Keratinocyte (primary cell): Measurements from ENCODE around the gene AANAT. TPM values are rescaled to one million over a fixed set of nuclear protein-coding genes. Genes with fewer than 3 reads are reported as not detected.
A peak's percentile ranks its signal among the peaks of the same experiment; 100 is the strongest.
"Not testable (repeated sequence)": the region's sequence is repeated elsewhere in the genome, so short reads cannot be mapped to it uniquely, and the experiment has no call there.

Experiments used
- DNase-seq: peaks from one replicate; pipeline ENCODE4 v3.0.0-alpha.2; 2011; ENCODE audit warnings: low read depth, missing footprints, low spot score
- FAIRE-seq: peaks from 2 replicates; lab custom pipeline; 2011; peaks lifted over from hg19 to GRCh38; lab: Jason Lieb, UNC
- H2AFZ ChIP-seq: 2 replicates; pipeline ENCODE4 v1.6.0; 2012; ENCODE audit warnings: low read length, control low read depth, inconsistent platforms; ENCODE audit not compliant: control insufficient read depth
- H3K27ac ChIP-seq: 2 replicates; pipeline ENCODE4 v1.5.1; 2011; ENCODE audit warnings: low read length; ENCODE audit not compliant: control insufficient read depth, insufficient read depth
- H3K27me3 ChIP-seq: 3 replicates; pipeline ENCODE4 v1.6.0; 2011; ENCODE audit warnings: low read length; ENCODE audit not compliant: control insufficient read depth, insufficient read depth; ENCODE audit errors: extremely low read depth
- H3K36me3 ChIP-seq, 2 experiments: 2 replicates in 1 of 2; 3 replicates in 1 of 2; pipeline ENCODE4 v1.5.1; 2011; ENCODE audit warnings: low read length in 2 of 2, mild to moderate bottlenecking in 1 of 2; ENCODE audit not compliant: control insufficient read depth in 2 of 2, insufficient read depth in 2 of 2; ENCODE audit errors: extremely low read depth in 1 of 2
- H3K4me1 ChIP-seq: 3 replicates; pipeline ENCODE4 v1.5.1; 2011; ENCODE audit warnings: low read length; ENCODE audit not compliant: control insufficient read depth, insufficient read depth; ENCODE audit errors: extremely low read depth
- H3K4me2 ChIP-seq: 3 replicates; pipeline ENCODE4 v1.6.0; 2011; ENCODE audit warnings: low read depth, low read length; ENCODE audit not compliant: control insufficient read depth, insufficient read depth; ENCODE audit errors: extremely low read depth
- H3K4me3 ChIP-seq, 3 experiments: fragments of 200-600 bp in 1 of 3; sonication (generic) in 1 of 3; 2 replicates in 2 of 3; 3 replicates in 1 of 3; pipeline ENCODE4 v1.5.1; 2011 to 2016; ENCODE audit warnings: low read length in 3 of 3, mild to moderate bottlenecking in 3 of 3, control low read depth in 2 of 3, inconsistent platforms in 1 of 3, low read depth in 1 of 3, mixed read lengths in 1 of 3, mixed run types in 1 of 3, moderate library complexity in 1 of 3; ENCODE audit not compliant: control insufficient read depth in 2 of 3, insufficient read depth in 2 of 3; ENCODE audit errors: extremely low read depth in 1 of 3
- H3K79me2 ChIP-seq: 2 replicates; pipeline ENCODE4 v1.6.0; 2012; ENCODE audit warnings: low read length; ENCODE audit not compliant: control insufficient read depth, insufficient read depth
- H3K9ac ChIP-seq: 3 replicates; pipeline ENCODE4 v1.6.0; 2011; ENCODE audit warnings: low read length; ENCODE audit not compliant: control insufficient read depth, insufficient read depth; ENCODE audit errors: extremely low read depth
- H3K9me1 ChIP-seq: 3 replicates; pipeline ENCODE4 v1.6.0; 2011; ENCODE audit warnings: low read length; ENCODE audit not compliant: control insufficient read depth, insufficient read depth; ENCODE audit errors: extremely low read depth
- H3K9me3 ChIP-seq: 2 replicates; pipeline ENCODE4 v1.5.1; 2012; ENCODE audit warnings: low read depth, low read length; ENCODE audit not compliant: control insufficient read depth
- H4K20me1 ChIP-seq: 3 replicates; pipeline ENCODE4 v1.6.0; 2011; ENCODE audit warnings: low read length; ENCODE audit not compliant: control insufficient read depth, insufficient read depth; ENCODE audit errors: extremely low read depth
- EZH2 ChIP-seq: IDR thresholded peaks from one replicate; pipeline ENCODE4 v1.6.1; 2012; ENCODE audit warnings: inconsistent platforms, mild to moderate bottlenecking, low read length, moderate library complexity
- dilution Hi-C: fragments of 300-500 bp; cut with MboI; formaldehyde crosslinking; loops from one replicate; pipeline ENCODE4 v1.7.0; 2020; ENCODE audit warnings: low sequenced_read_pairs; ENCODE audit not compliant: extremely low pct_ligation_motif_present
- polyA plus RNA-seq, 5 experiments: library from polyadenylated mRNA; depleted of rRNA in 3 of 5; stranded (reverse) in 3 of 5; stranded (forward) in 1 of 5; unstranded in 1 of 5; fragments of >200 nt; gene quantifications; 1 replicate in 1 of 5; 2 replicates in 3 of 5; 3 replicates in 1 of 5; pipeline versions ENCODE4 v1.2.1 to v1.2.3, GENCODE V29; 2011 to 2012; ENCODE audit warnings: missing spikeins in 2 of 5, low read depth in 1 of 5, low replicate concordance in 1 of 5
- TF ChIP-seq, protein P1 (sequence below), 3 experiments: IDR thresholded peaks in 1 of 3; conservative IDR thresholded peaks in 1 of 3; optimal IDR thresholded peaks in 1 of 3; 2 replicates in 2 of 3; 3 replicates in 1 of 3; pipeline versions ENCODE3 to v1.5.1; 2011; ENCODE audit warnings: low read length in 3 of 3, mild to moderate bottlenecking in 3 of 3, moderate library complexity in 2 of 3, control low read depth in 1 of 3, inconsistent platforms in 1 of 3; ENCODE audit not compliant: insufficient read depth in 2 of 3; ENCODE audit errors: extremely low read depth in 1 of 3

AANAT gene
- polyA plus RNA-seq, 1 donor (not counting 4 experiments of a cell fraction or from before 2014, with no cell fraction given) = not detected

DNA sequence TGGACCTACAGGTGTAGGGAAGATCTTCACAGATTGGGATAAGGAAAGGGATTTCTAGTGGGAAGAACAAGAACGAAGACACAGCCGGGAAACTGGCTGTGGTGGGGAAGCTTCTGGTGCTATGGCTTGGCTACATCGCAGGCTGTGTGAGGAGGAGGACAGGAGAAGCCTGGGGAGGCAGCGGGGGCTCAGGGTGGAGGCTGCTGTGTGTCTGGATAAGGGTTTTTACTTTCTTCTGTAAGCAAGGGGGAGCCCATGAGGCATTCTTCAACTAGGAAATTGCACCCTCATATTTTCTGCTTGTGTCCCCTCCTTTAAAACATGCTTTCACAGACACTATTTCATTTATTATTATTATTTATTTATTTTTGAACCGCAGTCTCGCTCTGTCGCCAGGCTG is 36.7 kb downstream of the AANAT start:
- H2AFZ ChIP-seq = no peak overlapping the region
- no peak overlapping the region for H3K4me2 ChIP-seq
- H3K27ac ChIP-seq = no peak overlapping the region
- no peaks in the 10 kb centered on the region for H3K9me3 ChIP-seq
- no peaks in the 10 kb centered on the region for H3K9me1 ChIP-seq
- H4K20me1 ChIP-seq = no peaks in the 10 kb centered on the region
- FAIRE-seq = no peak
- H3K9ac ChIP-seq = no peak overlapping the region
- H3K4me3 ChIP-seq = no peak overlapping the region
- TF ChIP-seq, protein P1, sequence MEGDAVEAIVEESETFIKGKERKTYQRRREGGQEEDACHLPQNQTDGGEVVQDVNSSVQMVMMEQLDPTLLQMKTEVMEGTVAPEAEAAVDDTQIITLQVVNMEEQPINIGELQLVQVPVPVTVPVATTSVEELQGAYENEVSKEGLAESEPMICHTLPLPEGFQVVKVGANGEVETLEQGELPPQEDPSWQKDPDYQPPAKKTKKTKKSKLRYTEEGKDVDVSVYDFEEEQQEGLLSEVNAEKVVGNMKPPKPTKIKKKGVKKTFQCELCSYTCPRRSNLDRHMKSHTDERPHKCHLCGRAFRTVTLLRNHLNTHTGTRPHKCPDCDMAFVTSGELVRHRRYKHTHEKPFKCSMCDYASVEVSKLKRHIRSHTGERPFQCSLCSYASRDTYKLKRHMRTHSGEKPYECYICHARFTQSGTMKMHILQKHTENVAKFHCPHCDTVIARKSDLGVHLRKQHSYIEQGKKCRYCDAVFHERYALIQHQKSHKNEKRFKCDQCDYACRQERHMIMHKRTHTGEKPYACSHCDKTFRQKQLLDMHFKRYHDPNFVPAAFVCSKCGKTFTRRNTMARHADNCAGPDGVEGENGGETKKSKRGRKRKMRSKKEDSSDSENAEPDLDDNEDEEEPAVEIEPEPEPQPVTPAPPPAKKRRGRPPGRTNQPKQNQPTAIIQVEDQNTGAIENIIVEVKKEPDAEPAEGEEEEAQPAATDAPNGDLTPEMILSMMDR (optimal IDR thresholded peaks at IDR 0.05 in 1 of 3, IDR thresholded peaks at IDR 0.05 in 1 of 3, conservative IDR thresholded peaks at IDR 0.05 in 1 of 3; ENCODE audit: extremely low read depth in 1 of 3, insufficient read depth in 2 of 3, low read length in 3 of 3) = no peak
- no peak for TF ChIP-seq EZH2
- dilution Hi-C loops = no loop called here
- H3K79me2 ChIP-seq = peaks cover 21% of the 10 kb centered on the region
- H3K27me3 ChIP-seq = peaks cover 18% of the 10 kb centered on the region
- H3K4me1 ChIP-seq = peaks cover 19% of the 10 kb centered on the region
- no peaks in the 10 kb centered on the region for H3K36me3 ChIP-seq
- no peak for DNase-seq

DNA sequence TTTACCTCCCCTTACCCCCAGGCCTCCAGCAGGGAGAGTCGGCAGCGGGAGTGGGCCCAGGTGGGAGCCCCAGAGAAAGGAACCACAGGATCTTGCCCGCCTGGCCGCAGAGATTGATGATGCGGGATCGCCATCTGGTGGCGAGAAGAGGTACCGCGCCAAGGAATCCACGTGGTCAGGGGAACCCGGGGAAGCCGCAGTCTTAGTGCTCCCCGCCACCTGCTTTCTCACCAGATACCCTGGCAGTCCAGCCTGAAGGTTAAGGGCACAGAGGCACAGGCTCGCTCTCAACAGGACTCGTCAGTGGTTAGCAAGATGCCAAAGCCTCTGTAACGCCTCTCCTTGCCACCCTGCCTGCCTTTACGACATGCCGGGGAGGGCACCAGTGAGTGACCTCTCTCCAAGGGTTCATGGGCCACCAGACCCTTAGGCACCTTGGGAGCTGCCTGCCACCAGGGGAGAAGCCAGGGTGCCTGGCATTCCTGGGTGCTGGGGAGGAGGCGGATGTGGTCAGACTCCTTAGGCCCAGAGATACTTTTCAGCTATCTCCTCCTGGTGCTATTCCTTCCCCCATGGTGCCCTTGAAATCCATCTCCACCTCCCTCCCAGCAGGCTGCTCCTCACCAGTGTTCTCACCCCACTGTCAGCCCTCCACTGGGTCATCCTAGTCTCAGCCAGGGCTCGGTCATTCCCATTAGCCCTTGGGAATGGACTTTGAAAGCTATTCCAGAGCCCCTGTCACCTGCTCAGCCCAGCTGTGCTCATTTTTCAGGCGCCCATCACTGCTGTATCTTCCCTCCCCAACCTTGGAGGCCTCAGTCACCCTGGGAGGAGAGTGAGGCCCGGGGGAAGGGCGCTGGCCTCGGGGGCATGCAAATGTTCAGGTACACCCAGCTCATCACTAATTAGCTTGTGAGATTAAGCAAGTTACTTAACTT is 39.3 kb downstream of the AANAT start:
- Histone ChIP-seq H3K27me3 (peaks cover 18% of the 10 kb centered on the region), H4K20me1 (no peaks in the 10 kb centered on the region), H2AFZ (peak overlapping the region; percentile 21), H3K4me2 (no peak overlapping the region), H3K79me2 (no peaks in the 10 kb centered on the region), H3K9ac (no peak overlapping the region), H3K9me1 (no peaks in the 10 kb centered on the region), H3K9me3 (no peaks in the 10 kb centered on the region), H3K4me3 (no peak overlapping the region), H3K4me1 (peaks cover 6% of the 10 kb centered on the region), H3K36me3 (no peaks in the 10 kb centered on the region), H3K27ac (no peak overlapping the region)
- no peak for TF ChIP-seq EZH2
- TF ChIP-seq, protein P1 (optimal IDR thresholded peaks at IDR 0.05 in 1 of 3, IDR thresholded peaks at IDR 0.05 in 1 of 3, conservative IDR thresholded peaks at IDR 0.05 in 1 of 3; ENCODE audit: extremely low read depth in 1 of 3, insufficient read depth in 2 of 3, low read length in 3 of 3) = peak; percentile 89 to 97 (median 93)
- no peak for DNase-seq
- dilution Hi-C loops = no loop called here
- peak; percentile 59 for FAIRE-seq

DNA sequence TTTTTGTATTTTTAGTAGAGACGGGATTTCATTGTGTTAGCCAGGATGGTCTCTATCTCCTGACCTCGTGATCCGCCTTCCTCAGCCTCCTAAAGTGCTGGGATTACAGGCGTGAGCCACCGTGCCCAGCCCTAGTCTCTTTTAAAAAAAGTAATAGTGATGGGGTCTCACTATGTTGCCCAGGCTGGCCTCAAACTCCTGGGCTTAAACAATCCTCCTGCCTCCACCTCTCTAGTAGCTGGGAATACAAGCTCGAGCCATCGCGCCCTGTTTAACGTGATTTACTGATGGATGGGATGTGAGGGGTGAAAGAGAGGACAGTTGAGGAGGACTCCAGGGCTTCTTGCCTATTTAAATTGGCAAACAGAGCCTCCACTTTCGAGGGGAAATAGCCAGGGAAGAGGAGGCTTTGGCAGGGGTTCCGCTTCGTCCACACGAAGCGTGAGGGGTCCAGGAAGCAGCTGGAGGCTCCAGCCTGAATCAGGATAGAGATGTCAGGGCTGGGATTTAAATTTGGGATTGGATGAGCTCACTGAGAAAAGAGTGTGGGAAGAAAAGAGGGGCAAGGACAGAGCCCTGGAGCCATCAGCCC is 41.2 kb downstream of the AANAT start:
- H3K4me2 ChIP-seq, H3K9me3 ChIP-seq, H3K27ac ChIP-seq, H3K9ac ChIP-seq, H3K4me1 ChIP-seq, H3K4me3 ChIP-seq, H2AFZ ChIP-seq, DNase-seq, FAIRE-seq, H4K20me1 ChIP-seq, H3K79me2 ChIP-seq, dilution Hi-C loops, H3K9me1 ChIP-seq, H3K36me3 ChIP-seq: not testable (repeated sequence)
- H3K27me3 ChIP-seq = peaks cover 28% of the 10 kb centered on the region
